ENCODE data around the gene RPL13. TPM values are rescaled to one million over a fixed set of nuclear protein-coding genes. Genes with fewer than 3 reads are reported as not detected.
"Not testable (repeated sequence)": the region's sequence is repeated elsewhere in the genome, so short reads cannot be mapped to it uniquely, and the experiment has no call there.

Gene RPL13
- total RNA-seq, 6 donors from 2014 or later = 1,332 to 3,837 (median 2,323) TPM

- Histone ChIP-seq H3K27me3 (no peaks in the 10 kb centered on the region), H3K4me3 (no peak overlapping the region), H3K27ac (no peak overlapping the region), H3K36me3 (no peaks in the 10 kb centered on the region), H3K4me1 (peaks cover 12 to 27% (median 16%) of the 10 kb centered on the region in 4 donors), H3K9me3 (no peaks in the 10 kb centered on the region)
- WGBS, 2 donors = 79 to 96% methylated on average over 12 to 35 of the region's 36 CpGs
- peak in 1 of 2 donors; percentile 79 for DNase-seq
- no peak for ATAC-seq (ENCODE audit: low FRiP score in 2 of 2)
- TF ChIP-seq POLR2A (IDR thresholded peaks at IDR 0.05) (no peak), POLR2AphosphoS5 (IDR thresholded peaks at IDR 0.05) (no peak)
Observed at GRCh38 chr16:89583197-89583894, 22.9 kb downstream of the RPL13 start.

- ATAC-seq (ENCODE audit: low FRiP score in 2 of 2) = peak in 1 of 2 donors; percentile 16
- H3K27ac ChIP-seq = no peak overlapping the region
- H3K4me3 ChIP-seq = no peak overlapping the region
- H3K9me3 ChIP-seq = no peaks in the 10 kb centered on the region
- no peaks in the 10 kb centered on the region for H3K36me3 ChIP-seq
- peaks cover 12 to 27% (median 16%) of the 10 kb centered on the region in 4 donors for H3K4me1 ChIP-seq
- H3K27me3 ChIP-seq = no peaks in the 10 kb centered on the region
- peak in 1 of 2 donors; percentile 78 for DNase-seq
- 93 to 94% methylated on average over 21 to 39 of the region's 49 CpGs for WGBS, 2 donors
- TF ChIP-seq EP300 (IDR thresholded peaks at IDR 0.05) (no peak), POLR2AphosphoS5 (IDR thresholded peaks at IDR 0.05) (no peak), POLR2A (IDR thresholded peaks at IDR 0.05) (no peak), CTCF (IDR thresholded peaks at IDR 0.05) (no peak)
Observed at GRCh38 chr16:89583895-89584644, 23.6 kb downstream of the RPL13 start.

GRCh38 chr16:89584768-89585549 is 24.5 kb downstream of the RPL13 start:
- WGBS, 2 donors = 75 to 81% methylated on average over 22 to 25 of the region's 25 CpGs
- H3K4me1 ChIP-seq = peaks cover 12 to 27% (median 16%) of the 10 kb centered on the region in 4 donors
- H3K27ac ChIP-seq = no peak overlapping the region
- no peak overlapping the region for H3K4me3 ChIP-seq
- H3K27me3 ChIP-seq = no peaks in the 10 kb centered on the region
- TF ChIP-seq POLR2AphosphoS5 (IDR thresholded peaks at IDR 0.05) (no peak), EP300 (IDR thresholded peaks at IDR 0.05) (no peak), CTCF (IDR thresholded peaks at IDR 0.05) (no peak), POLR2A (IDR thresholded peaks at IDR 0.05) (no peak)
- no peaks in the 10 kb centered on the region for H3K9me3 ChIP-seq
- no peaks in the 10 kb centered on the region for H3K36me3 ChIP-seq
- DNase-seq = peak in 1 of 2 donors; percentile 68
- no peak for ATAC-seq (ENCODE audit: low FRiP score in 2 of 2)

GRCh38 chr16:89586218-89586617 is 25.7 kb downstream of the RPL13 start:
- DNase-seq (peak in 1 of 2 donors; percentile 49), ATAC-seq (ENCODE audit: low FRiP score in 2 of 2) (no peak)
- WGBS, 2 donors = 82 to 89% methylated on average over 3 to 7 of the region's 7 CpGs
- Histone ChIP-seq H3K4me1 (peaks cover 12 to 27% (median 16%) of the 10 kb centered on the region in 4 donors), H3K4me3 (no peak overlapping the region), H3K9me3 (no peaks in the 10 kb centered on the region), H3K27ac (peak overlapping the region in 2 of 4 donors; percentile 31 to 53), H3K27me3 (no peaks in the 10 kb centered on the region), H3K36me3 (no peaks in the 10 kb centered on the region)
- TF ChIP-seq CTCF (IDR thresholded peaks at IDR 0.05) (no peak), POLR2AphosphoS5 (IDR thresholded peaks at IDR 0.05) (no peak), EP300 (IDR thresholded peaks at IDR 0.05) (no peak), POLR2A (IDR thresholded peaks at IDR 0.05) (no peak)

GRCh38 chr16:89586853-89587252 is 26.4 kb downstream of the RPL13 start:
- TF ChIP-seq CTCF (IDR thresholded peaks at IDR 0.05) (no peak), POLR2A (IDR thresholded peaks at IDR 0.05) (no peak), POLR2AphosphoS5 (IDR thresholded peaks at IDR 0.05) (no peak), EP300 (IDR thresholded peaks at IDR 0.05) (no peak)
- ATAC-seq (ENCODE audit: low FRiP score in 2 of 2) (no peak), DNase-seq (peak; percentile 46 to 62)
- H3K36me3 ChIP-seq = no peaks in the 10 kb centered on the region
- H3K27ac ChIP-seq = peak overlapping the region in 2 of 4 donors; percentile 31 to 53
- H3K9me3 ChIP-seq = no peaks in the 10 kb centered on the region
- H3K4me1 ChIP-seq = peaks cover 10 to 24% (median 16%) of the 10 kb centered on the region in 4 donors
- 80% methylated on average over 9 to 20 of the region's 25 CpGs for WGBS, 2 donors
- no peaks in the 10 kb centered on the region for H3K27me3 ChIP-seq
- H3K4me3 ChIP-seq = no peak overlapping the region

- H3K36me3 ChIP-seq; H3K9me3 ChIP-seq; H3K4me3 ChIP-seq; H3K27me3 ChIP-seq; ATAC-seq (ENCODE audit: low FRiP score in 2 of 2); H3K27ac ChIP-seq: not testable (repeated sequence)
- 100% methylated on average over 3 of the region's 36 CpGs for WGBS, 2 donors
- peaks cover 2 to 16% (median 8%) of the 10 kb centered on the region in 4 donors for H3K4me1 ChIP-seq
- DNase-seq = peak in 1 of 2 donors; percentile 86
Observed at GRCh38 chr16:89587676-89588075, 27.2 kb downstream of the RPL13 start.

Data from upper lobe of left lung (tissue), 6 donors.